Gastroesophageal sphincter (tissue), 4 donors: Measurements from ENCODE around the gene UBFD1. TPM values are rescaled to one million over a fixed set of nuclear protein-coding genes. Genes with fewer than 3 reads are reported as not detected.

Source experiments
- ATAC-seq: fragments of 150-250 bp; one replicate; pipeline ENCODE4 v1.9.1; 2016; ENCODE audit warnings: mild to moderate bottlenecking, moderate library complexity
- H3K27ac ChIP-seq, 4 donors: fragments of 200-600 bp; sonication (generic) in 3 of 4; 1 replicate in 3 of 4; 2 replicates in 1 of 4; pipeline ENCODE4 v1.5.1; 2016 to 2019
- H3K27me3 ChIP-seq: fragments of 200-600 bp; sonication (generic); one replicate; pipeline ENCODE4 v1.5.1; 2019
- H3K36me3 ChIP-seq, 2 donors: fragments of 200-600 bp; sonication (generic); one replicate each; pipeline ENCODE4 v1.5.1; 2019; ENCODE audit warnings: control low read depth in 1 of 2
- H3K4me1 ChIP-seq, 3 donors: fragments of 200-600 bp; sonication (generic); 1 replicate in 2 of 3; 2 replicates in 1 of 3; pipeline ENCODE4 v1.5.1; 2016 to 2019; ENCODE audit warnings: control low read depth in 2 of 3
- H3K4me3 ChIP-seq, 2 donors: fragments of 200-600 bp; sonication (generic); one replicate each; pipeline ENCODE4 v1.5.1; 2019; ENCODE audit warnings: mild to moderate bottlenecking in 1 of 2, moderate library complexity in 1 of 2
- H3K9me3 ChIP-seq, 3 donors: fragments of 200-600 bp; sonication (generic); one replicate each; pipeline ENCODE4 v1.5.1; 2017 to 2019; ENCODE audit warnings: control low read depth in 2 of 3
- EP300 ChIP-seq: sonication (generic); formaldehyde crosslinking; IDR thresholded peaks from one replicate; pipeline ENCODE4 v1.6.1; 2017; ENCODE audit warnings: antibody characterized with exemption, mild to moderate bottlenecking
- POLR2A ChIP-seq, 2 donors: fragments of 450-650 bp; IDR thresholded peaks; one replicate each; pipeline ENCODE4 v1.6.1; 2017; ENCODE audit warnings: antibody characterized with exemption in 2 of 2, mild to moderate bottlenecking in 2 of 2, moderate library complexity in 1 of 2
- POLR2AphosphoS5 ChIP-seq: sonication (generic); formaldehyde crosslinking; IDR thresholded peaks from one replicate; pipeline ENCODE4 v1.6.1; 2017; ENCODE audit warnings: antibody characterized with exemption
- WGBS, 2 donors: methylation state at CpG; one replicate each; pipeline ENCODE4 v1.1.5; 2018; ENCODE audit warnings: low coverage in 1 of 2; 5-methylcytosine and 5-hydroxymethylcytosine counted together
- total RNA-seq, 4 donors: library from RNA; depleted of rRNA; stranded (reverse); fragments of >200 nt; gene quantifications; one replicate each; pipeline ENCODE4 v1.1.0, GENCODE V29; 2016
- TF ChIP-seq, protein P1 (sequence below), 4 experiments: fragments of 200-600 bp in 2 of 4; fragments of 450-650 bp in 2 of 4; sonication (generic) in 1 of 4; IDR thresholded peaks; one replicate each; pipeline ENCODE4 v1.5.1; 2017 to 2019; ENCODE audit warnings: antibody characterized with exemption in 4 of 4, mild to moderate bottlenecking in 2 of 4, moderate library complexity in 2 of 4

Gene UBFD1
- total RNA-seq, 4 donors from 2014 or later, result 54.5 to 81.3 (median 66.2) TPM

DNA sequence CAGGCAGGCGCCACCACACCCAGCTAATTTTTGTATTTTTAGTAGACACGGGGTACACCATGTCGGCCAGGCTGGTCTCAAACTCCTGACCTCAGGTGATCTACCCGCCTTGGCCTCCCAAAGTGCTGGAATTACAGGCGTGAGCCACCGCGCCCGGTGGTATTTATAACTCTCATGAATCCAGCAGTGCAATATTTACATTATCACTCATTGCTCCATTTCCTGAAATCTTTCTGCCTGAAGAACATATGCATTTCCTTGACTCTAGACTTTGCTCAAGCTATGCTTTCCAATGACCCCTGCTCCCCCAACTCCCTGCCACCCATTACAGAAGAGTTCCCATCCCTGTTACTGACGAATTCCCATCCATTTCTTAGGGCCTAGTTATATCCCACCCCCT, 58.3 kb downstream of the UBFD1 start:
- 97 to 100% methylated on average over 1 to 9 of the region's 9 CpGs for WGBS, 2 donors
- H3K36me3 ChIP-seq, result peaks cover 0 to 93% of the 10 kb centered on the region in 2 donors

More for the DNA sequence above, 58.3 kb downstream of the UBFD1 start:
- Histone ChIP-seq H3K9me3 (no peaks in the 10 kb centered on the region), H3K27me3 (no peaks in the 10 kb centered on the region), H3K27ac (no peak overlapping the region), H3K4me3 (no peak overlapping the region), H3K4me1 (no peaks in the 10 kb centered on the region)
- no peak for ATAC-seq
- no peak for TF ChIP-seq POLR2A (IDR thresholded peaks at IDR 0.05)
- TF ChIP-seq, protein P1, sequence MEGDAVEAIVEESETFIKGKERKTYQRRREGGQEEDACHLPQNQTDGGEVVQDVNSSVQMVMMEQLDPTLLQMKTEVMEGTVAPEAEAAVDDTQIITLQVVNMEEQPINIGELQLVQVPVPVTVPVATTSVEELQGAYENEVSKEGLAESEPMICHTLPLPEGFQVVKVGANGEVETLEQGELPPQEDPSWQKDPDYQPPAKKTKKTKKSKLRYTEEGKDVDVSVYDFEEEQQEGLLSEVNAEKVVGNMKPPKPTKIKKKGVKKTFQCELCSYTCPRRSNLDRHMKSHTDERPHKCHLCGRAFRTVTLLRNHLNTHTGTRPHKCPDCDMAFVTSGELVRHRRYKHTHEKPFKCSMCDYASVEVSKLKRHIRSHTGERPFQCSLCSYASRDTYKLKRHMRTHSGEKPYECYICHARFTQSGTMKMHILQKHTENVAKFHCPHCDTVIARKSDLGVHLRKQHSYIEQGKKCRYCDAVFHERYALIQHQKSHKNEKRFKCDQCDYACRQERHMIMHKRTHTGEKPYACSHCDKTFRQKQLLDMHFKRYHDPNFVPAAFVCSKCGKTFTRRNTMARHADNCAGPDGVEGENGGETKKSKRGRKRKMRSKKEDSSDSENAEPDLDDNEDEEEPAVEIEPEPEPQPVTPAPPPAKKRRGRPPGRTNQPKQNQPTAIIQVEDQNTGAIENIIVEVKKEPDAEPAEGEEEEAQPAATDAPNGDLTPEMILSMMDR (IDR thresholded peaks at IDR 0.05), result no peak
- TF ChIP-seq EP300, result no peak
- TF ChIP-seq POLR2AphosphoS5, result no peak

Other genes with a start within 250 kb of the UBFD1 start
- gene COG7, start 104.5 kb upstream of the UBFD1 start, total RNA-seq, result 10 to 100 TPM in 3 of 4 donors, 1 to 10 TPM in 1; 6.9 to 18.6 (median 16.0) TPM
- 10 to 100 TPM; 36.5 to 50.5 (median 41.5) TPM for gene GGA2, start 47.2 kb upstream of the UBFD1 start, total RNA-seq
- gene EARS2, start 377 bp upstream of the UBFD1 start, total RNA-seq, result 10 to 100 TPM in 3 of 4 donors, 1 to 10 TPM in 1; 9.5 to 28.5 (median 18.8) TPM
- gene NDUFAB1, start 38.6 kb downstream of the UBFD1 start, total RNA-seq, result 100 to 1,000 TPM in 2 of 4 donors, 10 to 100 TPM in 2; 75.2 to 106 (median 92.4) TPM
- gene PALB2, start 83.6 kb downstream of the UBFD1 start, total RNA-seq, result 10 to 100 TPM in 2 of 4 donors, 1 to 10 TPM in 2; 8.5 to 11.1 (median 9.7) TPM
- gene DCTN5, start 83.7 kb downstream of the UBFD1 start, total RNA-seq, result 10 to 100 TPM; 39.4 to 76.1 (median 57.6) TPM
- gene PLK1, start 121.2 kb downstream of the UBFD1 start, total RNA-seq, result 1 to 10 TPM in 3 of 4 donors, under 1 TPM in 1; 0.94 to 3.3 (median 1.3) TPM
- 1 to 10 TPM in 1 of 4 donors, not detected in 3; 2.3 TPM for gene ERN2, start 155.5 kb downstream of the UBFD1 start, total RNA-seq
- gene CHP2, start 197.3 kb downstream of the UBFD1 start, total RNA-seq, result not detected